Caco-2 (cell line): ENCODE data around the gene CPEB4. TPM values are rescaled to one million over a fixed set of nuclear protein-coding genes. Genes with fewer than 3 reads are reported as not detected.

Experiments used
- BruUV-seq: library from RNA; stranded (reverse); fragments of 400-500 nt; replicated peaks from 2 replicates; lab custom pipeline; 2021; lab: Mats Ljungman, UMichigan
- CTCF ChIA-PET: fragments of 300-600 bp; sonication (Branson Sonifier 250); formaldehyde crosslinking; loops from one replicate; lab custom pipeline; 2022; ENCODE audit warnings: antibody characterized with exemption; lab: Charles Lee
- POLR2A ChIA-PET: fragments of 300-600 bp; sonication (Branson Sonifier 250); formaldehyde crosslinking; loops from one replicate; lab custom pipeline; 2022; ENCODE audit warnings: antibody characterized with exemption; lab: Charles Lee
- DNase-seq, 2 experiments: peaks; one replicate each; pipeline versions ENCODE4 v3.0.0 to v3.0.0-alpha.2; 2020 to 2022
- H3K27me3 ChIP-seq: replicated peaks from 2 replicates; pipeline ENCODE4 v1.6.0; 2011; ENCODE audit warnings: low read length; ENCODE audit not compliant: control insufficient read depth, insufficient read depth
- H3K36me3 ChIP-seq: 2 replicates; pipeline ENCODE4 v1.5.1; 2011; ENCODE audit warnings: low read length; ENCODE audit not compliant: control insufficient read depth, insufficient read depth
- H3K4me1 ChIP-seq: fragments of 250-450 bp; sonication (Bioruptor Pico); 2 replicates; pipeline ENCODE4 v1.5.1; 2020; ENCODE audit warnings: mild to moderate bottlenecking
- H3K4me3 ChIP-seq: 2 replicates; pipeline ENCODE4 v1.5.1; 2011; ENCODE audit warnings: low read depth, mild to moderate bottlenecking, control low read depth, low read length
- H3K9me3 ChIP-seq: fragments of 250-450 bp; sonication (Bioruptor Pico); 2 replicates; pipeline ENCODE4 v1.5.1; 2020; ENCODE audit warnings: mild to moderate bottlenecking, moderate library complexity
- H3K27ac Mint-ChIP-seq: one replicate; pipeline ENCODE4 v1.8.0; 2022; ENCODE audit warnings: mixed read lengths; ENCODE audit not compliant: unreplicated experiment
- H3K27me3 Mint-ChIP-seq: one replicate; pipeline ENCODE4 v1.8.0; 2022; ENCODE audit warnings: mixed read lengths; ENCODE audit not compliant: insufficient read depth, unreplicated experiment
- H3K36me3 Mint-ChIP-seq: one replicate; pipeline ENCODE4 v1.8.0; 2022; ENCODE audit warnings: mild to moderate bottlenecking, mixed read lengths; ENCODE audit not compliant: insufficient read depth, unreplicated experiment
- H3K4me1 Mint-ChIP-seq: one replicate; pipeline ENCODE4 v1.8.0; 2022; ENCODE audit warnings: low read depth, mixed read lengths; ENCODE audit not compliant: unreplicated experiment
- H3K4me3 Mint-ChIP-seq: one replicate; pipeline ENCODE4 v1.8.0; 2022; ENCODE audit warnings: mild to moderate bottlenecking, moderate library complexity, mixed read lengths; ENCODE audit not compliant: unreplicated experiment
- H3K9me3 Mint-ChIP-seq: one replicate; pipeline ENCODE4 v1.8.0; 2022; ENCODE audit warnings: mixed read lengths; ENCODE audit not compliant: unreplicated experiment
- intact Hi-C: fragments of 100-400 bp; cut with micrococcal nuclease; formaldehyde crosslinking; loops from one replicate; pipeline ENCODE4 v1.10.0; 2022; ENCODE audit not compliant: unreplicated experiment
- total RNA-seq: library from RNA; stranded (reverse); gene quantifications from 2 replicates; pipeline ENCODE4 v1.2.3, GENCODE V29; 2022
- TF ChIP-seq, protein P1 (sequence below), 2 experiments: fragments of 200-600 bp in 1 of 2; IDR thresholded peaks; 1 replicate in 1 of 2; 2 replicates in 1 of 2; pipeline versions ENCODE4 v1.5.1 to v1.8.0; 2011 to 2022; ENCODE audit warnings: antibody characterized with exemption in 1 of 2, control low read depth in 1 of 2, inconsistent platforms in 1 of 2, low read depth in 1 of 2, low read length in 1 of 2, mild to moderate bottlenecking in 1 of 2, moderate library complexity in 1 of 2; ENCODE audit not compliant: insufficient read depth in 1 of 2, severe bottlenecking in 1 of 2, unreplicated experiment in 1 of 2

CPEB4 gene
- total RNA-seq, 1 experiment from 2014 or later: 25.1 TPM

GRCh38 chr5:173941758-173942401, 53.7 kb downstream of the CPEB4 start:
- intact Hi-C loops: loop anchor here (1.0 kb wide), 1 partner anchor 25 kb away; no protein-coding TSS in a partner anchor
- no TSS peak for BruUV-seq
- no peak for DNase-seq
- TF ChIP-seq, protein P1, sequence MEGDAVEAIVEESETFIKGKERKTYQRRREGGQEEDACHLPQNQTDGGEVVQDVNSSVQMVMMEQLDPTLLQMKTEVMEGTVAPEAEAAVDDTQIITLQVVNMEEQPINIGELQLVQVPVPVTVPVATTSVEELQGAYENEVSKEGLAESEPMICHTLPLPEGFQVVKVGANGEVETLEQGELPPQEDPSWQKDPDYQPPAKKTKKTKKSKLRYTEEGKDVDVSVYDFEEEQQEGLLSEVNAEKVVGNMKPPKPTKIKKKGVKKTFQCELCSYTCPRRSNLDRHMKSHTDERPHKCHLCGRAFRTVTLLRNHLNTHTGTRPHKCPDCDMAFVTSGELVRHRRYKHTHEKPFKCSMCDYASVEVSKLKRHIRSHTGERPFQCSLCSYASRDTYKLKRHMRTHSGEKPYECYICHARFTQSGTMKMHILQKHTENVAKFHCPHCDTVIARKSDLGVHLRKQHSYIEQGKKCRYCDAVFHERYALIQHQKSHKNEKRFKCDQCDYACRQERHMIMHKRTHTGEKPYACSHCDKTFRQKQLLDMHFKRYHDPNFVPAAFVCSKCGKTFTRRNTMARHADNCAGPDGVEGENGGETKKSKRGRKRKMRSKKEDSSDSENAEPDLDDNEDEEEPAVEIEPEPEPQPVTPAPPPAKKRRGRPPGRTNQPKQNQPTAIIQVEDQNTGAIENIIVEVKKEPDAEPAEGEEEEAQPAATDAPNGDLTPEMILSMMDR (IDR thresholded peaks at IDR 0.05; ENCODE audit: insufficient read depth in 1 of 2, low read depth in 1 of 2, low read length in 1 of 2, severe bottlenecking in 1 of 2, unreplicated experiment in 1 of 2): no peak
- Mint-ChIP-seq H3K9me3 (no peaks in the 10 kb centered on the region), H3K27ac (peak overlapping the region; percentile 57), H3K27me3 (no peaks in the 10 kb centered on the region), H3K4me3 (no peak overlapping the region), H3K4me1 (peaks cover 49% of the 10 kb centered on the region), H3K36me3 (no peaks in the 10 kb centered on the region)
- H3K36me3 ChIP-seq: 0 out of 2 replicates have a peak, but pooled peaks cover 2% of the 10 kb centered on the region
- no peaks in the 10 kb centered on the region for H3K27me3 ChIP-seq
- ChIA-PET CTCF (no interaction called here), POLR2A (interaction anchor here (0.5 kb wide), 1 partner anchor 226 kb away, joined by 4 read pairs; no protein-coding TSS in a partner anchor)
- H3K9me3 ChIP-seq: no peaks in the 10 kb centered on the region
- no peak overlapping the region for H3K4me3 ChIP-seq
- H3K4me1 ChIP-seq: peaks cover 67% of the 10 kb centered on the region

DNA sequence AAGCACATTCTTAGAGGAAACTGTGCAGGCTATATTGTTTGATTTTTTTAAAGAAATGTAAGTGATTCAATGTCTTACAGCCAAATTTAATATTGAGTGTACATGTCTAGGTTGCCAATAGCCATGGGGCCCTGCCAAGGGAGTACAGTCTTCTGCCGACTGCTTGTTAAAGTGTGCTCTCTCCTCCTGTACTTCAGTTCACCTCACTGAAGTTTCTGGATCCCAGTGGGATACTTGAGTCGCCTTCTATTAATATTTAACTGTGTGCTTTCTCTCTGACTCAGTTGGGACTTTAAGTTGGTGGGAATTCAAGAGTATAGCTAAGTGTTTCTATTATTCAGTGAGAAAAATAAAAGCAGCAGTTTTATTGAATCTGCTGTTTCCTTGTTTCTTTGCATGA, 56.4 kb downstream of the CPEB4 start:
- CTCF ChIA-PET: no interaction called here

DNA sequence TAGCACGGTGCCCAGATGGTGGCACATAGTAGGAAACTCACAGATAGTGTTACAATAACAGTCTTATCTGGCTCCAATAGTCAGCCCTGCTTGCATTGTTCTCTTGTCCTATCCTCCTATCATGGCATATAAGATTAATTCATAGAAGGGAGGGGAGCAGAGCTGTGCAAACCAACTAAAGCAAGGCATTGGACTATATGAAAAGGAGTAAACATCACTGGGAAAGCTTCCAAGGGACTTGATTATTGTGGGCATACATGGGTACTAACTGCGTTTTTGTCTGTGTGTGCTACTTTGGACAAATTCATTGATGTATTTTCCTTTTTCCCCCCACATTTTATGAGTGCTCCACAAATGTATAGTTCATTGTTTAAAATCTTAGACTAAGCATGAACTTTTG, 57.0 kb downstream of the CPEB4 start:
- intact Hi-C loops: no loop called here
- H3K36me3 Mint-ChIP-seq: peaks cover 17% of the 10 kb centered on the region
- H3K36me3 ChIP-seq: 0 out of 2 replicates have a peak, but pooled peaks cover 2% of the 10 kb centered on the region
- no peak for DNase-seq
- no peaks in the 10 kb centered on the region for H3K9me3 Mint-ChIP-seq
- peaks cover 52% of the 10 kb centered on the region for H3K4me1 Mint-ChIP-seq
- no peaks in the 10 kb centered on the region for H3K9me3 ChIP-seq
- peak overlapping the region; percentile 32 for H3K4me3 Mint-ChIP-seq
- BruUV-seq: no TSS peak
- no peaks in the 10 kb centered on the region for H3K27me3 Mint-ChIP-seq
- H3K27ac Mint-ChIP-seq: peak overlapping the region; percentile 77
- no peak overlapping the region for H3K4me3 ChIP-seq
- ChIA-PET POLR2A (no interaction called here), CTCF (interaction anchor here (1.2 to 1.9 kb wide), 2 partner anchors 20 to 29 kb away, joined by 3 to 6 read pairs; no protein-coding TSS in a partner anchor)
- H3K4me1 ChIP-seq: peaks cover 81% of the 10 kb centered on the region
- H3K27me3 ChIP-seq: no peaks in the 10 kb centered on the region
- TF ChIP-seq, protein P1 (IDR thresholded peaks at IDR 0.05; ENCODE audit: insufficient read depth in 1 of 2, low read depth in 1 of 2, low read length in 1 of 2, severe bottlenecking in 1 of 2, unreplicated experiment in 1 of 2): no peak

More for the DNA sequence above, 56.4 kb downstream of the CPEB4 start:
- TF ChIP-seq, protein P1 (IDR thresholded peaks at IDR 0.05; ENCODE audit: insufficient read depth in 1 of 2, low read depth in 1 of 2, low read length in 1 of 2, severe bottlenecking in 1 of 2, unreplicated experiment in 1 of 2): no peak
- H3K9me3 Mint-ChIP-seq: no peaks in the 10 kb centered on the region
- intact Hi-C loops: no loop called here
- peak overlapping the region; percentile 77 for H3K27ac Mint-ChIP-seq
- Histone ChIP-seq H3K27me3 (no peaks in the 10 kb centered on the region), H3K9me3 (no peaks in the 10 kb centered on the region), H3K4me3 (no peak overlapping the region), H3K4me1 (peaks cover 82% of the 10 kb centered on the region), H3K36me3 (0 out of 2 replicates have a peak, but pooled peaks cover 2% of the 10 kb centered on the region)
- POLR2A ChIA-PET: interaction anchor here (0.7 kb wide), 1 partner anchor 30 kb away, joined by 6 read pairs; no protein-coding TSS in a partner anchor
- H3K36me3 Mint-ChIP-seq: peaks cover 11% of the 10 kb centered on the region
- H3K4me3 Mint-ChIP-seq: no peak overlapping the region
- H3K4me1 Mint-ChIP-seq: peaks cover 52% of the 10 kb centered on the region
- BruUV-seq: no TSS peak
- no peaks in the 10 kb centered on the region for H3K27me3 Mint-ChIP-seq
- no peak for DNase-seq
